SK-N-SH (cell line): Measurements from ENCODE around the gene FHL2.

ENCODE experiments used
- CTCF ChIP-seq: fragments of 200-600 bp; sonication (generic); IDR thresholded peaks from 2 replicates; pipeline ENCODE4 v1.6.1; 2017; ENCODE audit warnings: antibody characterized with exemption, mild to moderate bottlenecking, moderate library complexity
- FOXM1 ChIP-seq: IDR thresholded peaks from 2 replicates; pipeline ENCODE4 v1.4.0; 2012; ENCODE audit warnings: low read depth, mild to moderate bottlenecking
- GABPA ChIP-seq: IDR thresholded peaks from 2 replicates; pipeline ENCODE4 v1.4.0; 2012; ENCODE audit warnings: low read depth, mild to moderate bottlenecking
- GATA2 ChIP-seq: sonication (generic); formaldehyde crosslinking; IDR thresholded peaks from 2 replicates; pipeline ENCODE4 v1.5.0; 2020; ENCODE audit warnings: mild to moderate bottlenecking, missing genetic modification reagents
- MEF2A ChIP-seq: IDR thresholded peaks from 2 replicates; pipeline ENCODE4 v1.4.0; 2012; ENCODE audit warnings: low read depth, borderline replicate concordance
- RFX5 ChIP-seq: IDR thresholded peaks from 2 replicates; pipeline ENCODE4 v1.6.1; 2012; ENCODE audit warnings: mild to moderate bottlenecking, improper control_type of control experiment, low read length

GRCh38 chr2:105410554-105410953, 11.7 kb upstream of the FHL2 start:
- TF ChIP-seq GATA2 = no peak
- no peak for TF ChIP-seq FOXM1
- no peak for TF ChIP-seq CTCF
- no peak for TF ChIP-seq RFX5
- no peak for TF ChIP-seq MEF2A
- TF ChIP-seq GABPA = no peak
